NCI-H2196 treated with DMSO at 0.1 percent for 48 hours (cell line): ENCODE measurements around the gene CENPT.
"Not testable (repeated sequence)": the region's sequence is repeated elsewhere in the genome, so short reads cannot be mapped to it uniquely, and the experiment has no call there.

ENCODE experiments used
- DNase-seq: peaks from one replicate; lab custom pipeline; 2025; ENCODE audit not compliant: unreplicated experiment; lab: John Stamatoyannopoulos, UW

The CENPT gene

GRCh38 chr16:67846320-67847063 lies 1.0 kb downstream of the CENPT start, which contains the start of gene NUTF2:
TSS of gene NUTF2 (plus strand) at chr16:67846933. CDS start at chr16:67865131, 18,198 bp downstream.
- peak; percentile 71 for DNase-seq

GRCh38 chr16:67846063-67846319 lies 1.5 kb downstream of the CENPT start:
- no peak for DNase-seq

- no peak for DNase-seq
Observed at GRCh38 chr16:67845291-67846062, 2.0 kb downstream of the CENPT start.

- DNase-seq: no peak
Observed at GRCh38 chr16:67844497-67844896, 3.0 kb downstream of the CENPT start.

- no peak for DNase-seq
Observed at GRCh38 chr16:67843343-67843765, 4.1 kb downstream of the CENPT start.

- DNase-seq: peak; percentile 42
Observed at GRCh38 chr16:67842509-67843342, 4.8 kb downstream of the CENPT start.

GRCh38 chr16:67841816-67842508 lies 5.5 kb downstream of the CENPT start, which contains the start of gene THAP11:
TSS of gene THAP11 (plus strand) at chr16:67842320. CDS start at chr16:67842555, 235 bp downstream.
- DNase-seq: peak; percentile 57

- no peak for DNase-seq
Observed at GRCh38 chr16:67841198-67841815, 6.2 kb downstream of the CENPT start.

- DNase-seq: no peak
Observed at GRCh38 chr16:67837811-67838210, 9.7 kb downstream of the CENPT start.

GRCh38 chr16:67837190-67837589 lies 10.3 kb downstream of the CENPT start:
- not testable (repeated sequence) for DNase-seq

- no peak for DNase-seq
Observed at GRCh38 chr16:67834242-67834614, 13.3 kb downstream of the CENPT start.

- peak; percentile 27 for DNase-seq
Observed at GRCh38 chr16:67833415-67834241, 13.9 kb downstream of the CENPT start.

GRCh38 chr16:67833030-67833414 lies 14.5 kb downstream of the CENPT start:
- no peak for DNase-seq

- no peak for DNase-seq
Observed at GRCh38 chr16:67828651-67829050, 18.8 kb downstream of the CENPT start.

GRCh38 chr16:67825906-67826305 lies 21.6 kb downstream of the CENPT start:
- DNase-seq: no peak

- DNase-seq: no peak
Observed at GRCh38 chr16:67825119-67825518, 22.4 kb downstream of the CENPT start.

- no peak for DNase-seq
Observed at GRCh38 chr16:67822511-67822910, 25.0 kb downstream of the CENPT start.

- DNase-seq: no peak
Observed at GRCh38 chr16:67820608-67821259, 26.8 kb downstream of the CENPT start.

GRCh38 chr16:67814567-67814966 lies 32.9 kb downstream of the CENPT start:
- DNase-seq: no peak
